IPS-18c (cell line): ENCODE data around the gene ARHGDIG.
"Not testable (repeated sequence)": the region's sequence is repeated elsewhere in the genome, so short reads cannot be mapped to it uniquely, and the experiment has no call there.

Experiments used
- H3K4me3 ChIP-seq: 2 replicates; pipeline ENCODE4 v1.7.0; 2013; ENCODE audit warnings: low read depth, mild to moderate bottlenecking, low read length, moderate library complexity; ENCODE audit not compliant: insufficient read depth
- H3K9me3 ChIP-seq: one replicate; pipeline ENCODE4 v1.6.1; 2013; ENCODE audit warnings: mild to moderate bottlenecking, low read length, moderate library complexity; ENCODE audit not compliant: control insufficient read depth, insufficient read depth

Gene ARHGDIG

DNA sequence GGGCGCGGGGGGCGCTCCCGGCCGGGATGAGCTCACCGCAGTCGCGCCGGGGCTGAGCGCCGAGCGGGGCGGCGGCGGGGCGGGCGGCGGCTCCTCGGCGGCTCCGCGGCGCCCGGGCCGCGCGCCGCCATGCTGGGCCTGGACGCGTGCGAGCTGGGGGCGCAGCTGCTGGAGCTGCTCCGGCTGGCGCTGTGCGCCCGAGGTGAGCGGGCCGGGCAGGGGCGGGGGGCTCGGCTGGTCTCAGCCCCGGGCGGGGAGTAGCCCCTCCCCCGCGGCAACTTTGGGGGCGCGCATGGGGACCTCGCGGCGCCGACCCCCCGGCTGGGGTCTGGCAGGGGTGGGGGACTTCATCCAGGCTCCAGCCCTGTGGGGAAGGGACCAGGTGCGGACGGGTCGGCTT lies at the start of gene ARHGDIG:
Gene ARHGDIG (plus strand): TSS at position 40 of the 400 bp plus-strand sequence. CDS start 90 bp downstream, at position 130.
- H3K4me3 ChIP-seq = peak within 1 kb of the TSS; percentile 67
- H3K9me3 ChIP-seq = no peaks in the 10 kb centered on the region

DNA sequence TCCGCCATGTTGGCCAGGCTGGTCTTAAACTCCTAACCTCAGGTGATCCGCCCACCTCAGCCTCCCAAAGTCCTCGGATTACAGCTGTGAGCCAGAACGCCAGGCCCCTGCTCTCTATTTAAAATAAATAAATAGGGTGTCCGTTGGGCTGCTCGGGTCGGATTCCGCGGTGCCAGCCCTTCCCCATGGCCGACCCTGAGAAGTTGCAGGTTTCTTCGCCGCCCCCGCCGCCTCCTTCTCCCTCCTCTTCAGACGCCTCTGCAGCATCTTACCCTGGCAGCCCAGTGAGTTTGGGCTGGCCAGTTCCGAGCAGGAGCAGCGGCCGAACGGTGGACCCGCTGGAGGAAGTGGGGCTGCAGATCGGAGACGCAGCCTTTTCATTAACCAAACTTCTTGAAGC lies 49.4 kb upstream of the ARHGDIG start:
- Histone ChIP-seq H3K4me3 (no peak overlapping the region), H3K9me3 (no peaks in the 10 kb centered on the region)

- H3K4me3 ChIP-seq = peak within 1 kb of the TSS; percentile 92
- no peaks in the 10 kb centered on the region for H3K9me3 ChIP-seq
These were observed 45.7 kb upstream of the ARHGDIG start, which contains the start of gene FAM234A for GRCh38 chr16:234468-235305. Gene FAM234A, plus strand, starts transcription at chr16:234821. Its CDS starts 19,593 bp downstream, at chr16:254414.

DNA sequence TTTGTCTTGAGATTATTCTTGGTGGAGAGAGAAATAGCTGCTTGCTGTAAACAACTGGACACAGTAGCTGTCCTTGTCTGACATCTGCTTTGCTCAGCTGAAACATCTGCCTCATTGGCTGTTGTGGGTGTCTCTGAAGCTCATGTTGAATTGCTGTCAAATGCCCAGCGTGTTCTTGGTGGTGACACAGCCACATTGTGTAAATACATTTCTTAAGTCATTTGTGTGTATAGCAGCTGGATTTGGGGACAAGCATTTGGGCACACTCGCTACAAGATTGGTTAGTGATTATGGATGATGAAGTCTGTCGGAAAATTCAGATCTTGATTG lies 40.5 kb upstream of the ARHGDIG start:
- Histone ChIP-seq H3K9me3 (no peaks in the 10 kb centered on the region), H3K4me3 (no peak overlapping the region)

DNA sequence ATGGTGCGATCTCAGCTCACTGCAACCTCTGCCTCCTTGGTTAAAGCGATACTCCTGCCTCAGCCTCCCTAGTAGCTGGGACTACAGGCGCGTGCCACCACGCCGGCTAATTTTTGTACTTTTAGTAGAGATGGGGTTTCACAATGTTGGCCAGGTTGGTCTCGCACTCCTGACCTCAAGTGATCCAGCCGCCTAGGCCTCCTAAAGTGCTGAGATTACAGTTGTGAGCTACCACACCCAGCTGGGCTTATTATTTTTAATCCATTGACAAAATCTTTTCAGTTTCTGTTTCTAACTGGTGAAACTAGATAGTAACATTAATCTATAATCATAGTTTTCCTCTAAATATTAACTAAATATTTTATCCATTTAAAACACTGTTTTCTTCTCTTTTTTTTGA lies 39.8 kb upstream of the ARHGDIG start:
- H3K4me3 ChIP-seq = no peak overlapping the region
- H3K9me3 ChIP-seq = no peaks in the 10 kb centered on the region

DNA sequence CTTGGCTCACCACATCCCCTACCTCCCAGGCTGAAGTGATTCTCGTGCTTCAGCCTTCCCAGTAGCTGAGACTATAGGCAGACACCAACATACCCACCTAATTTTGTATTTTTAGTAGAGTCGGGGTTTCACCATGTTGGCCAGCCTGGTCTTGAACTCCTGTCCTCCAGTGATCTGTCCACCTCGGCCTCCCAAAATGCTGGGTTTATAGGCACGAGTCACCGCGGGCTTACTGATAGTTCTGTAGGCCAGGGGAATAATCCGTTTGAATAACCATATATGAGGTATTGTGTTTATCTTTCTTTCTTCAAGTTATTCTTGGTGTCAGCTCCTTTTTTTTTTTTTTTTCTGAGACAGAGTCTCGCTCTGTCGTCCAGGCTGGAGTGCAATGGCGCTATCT lies 38.1 kb upstream of the ARHGDIG start:
- no peaks in the 10 kb centered on the region for H3K9me3 ChIP-seq
- no peak overlapping the region for H3K4me3 ChIP-seq

- no peaks in the 10 kb centered on the region for H3K9me3 ChIP-seq
- no peak overlapping the region for H3K4me3 ChIP-seq
These were observed 37.0 kb upstream of the ARHGDIG start for GRCh38 chr16:243348-243747.

- no peak overlapping the region for H3K4me3 ChIP-seq
- no peaks in the 10 kb centered on the region for H3K9me3 ChIP-seq
These were observed 35.3 kb upstream of the ARHGDIG start for GRCh38 chr16:245105-245504.

- Histone ChIP-seq H3K4me3 (no peak overlapping the region), H3K9me3 (no peaks in the 10 kb centered on the region)
These were observed 33.4 kb upstream of the ARHGDIG start for GRCh38 chr16:247027-247426.

GRCh38 chr16:249431-249830 lies 31.0 kb upstream of the ARHGDIG start:
- Histone ChIP-seq H3K9me3 (no peaks in the 10 kb centered on the region), H3K4me3 (no peak overlapping the region)

DNA sequence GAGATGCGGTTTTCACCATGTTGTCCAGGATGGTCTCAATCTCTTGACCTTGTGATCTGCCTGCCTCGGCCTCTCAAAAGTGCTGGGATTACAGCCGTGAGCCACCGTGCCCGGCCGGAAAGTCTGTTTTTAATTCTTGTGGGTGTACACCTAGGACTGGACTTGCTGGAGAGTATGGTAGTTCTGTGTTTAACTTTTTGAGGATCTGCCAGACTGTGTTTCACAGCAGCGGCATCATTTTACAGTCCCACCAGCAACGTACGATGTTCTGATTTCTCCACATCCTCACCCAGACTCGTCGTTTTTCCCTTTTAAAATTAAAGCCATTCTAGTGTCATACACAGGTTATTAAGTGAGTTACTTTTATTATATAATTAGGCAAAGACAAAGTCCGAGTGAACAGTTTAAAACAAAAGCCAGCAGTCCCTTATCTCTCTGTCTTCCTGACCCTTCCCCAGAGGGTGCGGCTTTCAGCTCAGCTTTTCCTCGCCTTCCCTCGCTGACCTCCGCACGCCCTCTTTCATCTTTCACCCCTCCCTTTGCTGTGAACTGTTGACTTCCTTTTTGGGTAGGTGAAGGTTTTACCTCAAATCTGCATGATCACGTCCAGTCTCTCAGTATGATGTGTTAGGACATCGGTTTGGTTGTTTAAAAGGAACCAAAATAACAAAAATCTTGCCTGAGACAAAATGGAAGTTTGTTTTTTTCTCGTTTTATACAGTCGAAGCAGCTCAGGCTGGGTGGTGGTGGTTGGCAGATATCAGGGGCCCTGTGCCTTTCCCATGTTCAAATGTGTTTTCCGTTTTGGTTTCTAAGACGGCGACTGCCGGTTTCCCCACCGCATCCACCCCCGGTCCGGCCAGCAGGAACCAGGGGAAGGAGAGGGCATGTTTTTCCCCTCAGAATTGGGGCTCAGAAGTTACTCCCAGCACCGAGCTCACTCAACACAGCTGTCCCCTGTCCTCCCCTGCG lies 27.7 kb upstream of the ARHGDIG start:
- Histone ChIP-seq H3K9me3 (no peaks in the 10 kb centered on the region), H3K4me3 (no peak overlapping the region)

- Histone ChIP-seq H3K9me3 (no peaks in the 10 kb centered on the region), H3K4me3 (no peak overlapping the region)
These were observed 26.6 kb upstream of the ARHGDIG start for GRCh38 chr16:253833-254232.

DNA sequence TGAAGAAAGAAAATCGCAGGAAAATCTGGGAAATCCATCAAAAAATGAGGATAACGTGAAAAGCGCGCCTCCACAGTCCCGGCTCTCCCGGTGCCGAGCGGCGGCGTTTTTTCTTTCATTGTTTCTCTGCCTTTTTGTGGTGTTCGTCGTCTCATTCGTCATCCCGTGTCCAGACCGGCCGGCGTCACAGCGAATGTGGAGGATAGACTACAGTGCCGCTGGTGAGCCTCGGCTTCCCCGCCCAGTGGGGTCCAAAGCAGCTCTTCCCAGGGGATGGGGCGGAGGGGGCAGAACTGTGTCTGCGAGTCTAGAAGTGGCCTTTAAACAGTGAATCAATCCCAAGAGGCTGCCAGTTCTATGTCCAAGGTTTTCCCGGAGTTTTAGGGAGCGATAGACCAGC lies 25.9 kb upstream of the ARHGDIG start:
- H3K4me3 ChIP-seq = no peak overlapping the region

GRCh38 chr16:255183-255582 lies 25.2 kb upstream of the ARHGDIG start:
- no peaks in the 10 kb centered on the region for H3K9me3 ChIP-seq
- no peak overlapping the region for H3K4me3 ChIP-seq

More for the DNA sequence above, 25.9 kb upstream of the ARHGDIG start:
- no peaks in the 10 kb centered on the region for H3K9me3 ChIP-seq

- not testable (repeated sequence) for H3K4me3 ChIP-seq, H3K9me3 ChIP-seq
These were observed 22.3 kb upstream of the ARHGDIG start for GRCh38 chr16:258091-258490.

GRCh38 chr16:259226-259625 lies 21.2 kb upstream of the ARHGDIG start:
- H3K4me3 ChIP-seq = no peak overlapping the region

GRCh38 chr16:259814-260253 lies 20.6 kb upstream of the ARHGDIG start:
- H3K9me3 ChIP-seq = no peaks in the 10 kb centered on the region
- no peak overlapping the region for H3K4me3 ChIP-seq

More at GRCh38 chr16:259226-259625, 21.2 kb upstream of the ARHGDIG start:
- H3K9me3 ChIP-seq = no peaks in the 10 kb centered on the region

- Histone ChIP-seq H3K9me3 (no peaks in the 10 kb centered on the region), H3K4me3 (no peak overlapping the region)
These were observed 20.1 kb upstream of the ARHGDIG start for GRCh38 chr16:260326-260725.
